ENCODE data around the gene FXYD6. TPM values are rescaled to one million over a fixed set of nuclear protein-coding genes. Genes with fewer than 3 reads are reported as not detected.

The FXYD6 gene
- total RNA-seq, 1 donor = not detected

DNA sequence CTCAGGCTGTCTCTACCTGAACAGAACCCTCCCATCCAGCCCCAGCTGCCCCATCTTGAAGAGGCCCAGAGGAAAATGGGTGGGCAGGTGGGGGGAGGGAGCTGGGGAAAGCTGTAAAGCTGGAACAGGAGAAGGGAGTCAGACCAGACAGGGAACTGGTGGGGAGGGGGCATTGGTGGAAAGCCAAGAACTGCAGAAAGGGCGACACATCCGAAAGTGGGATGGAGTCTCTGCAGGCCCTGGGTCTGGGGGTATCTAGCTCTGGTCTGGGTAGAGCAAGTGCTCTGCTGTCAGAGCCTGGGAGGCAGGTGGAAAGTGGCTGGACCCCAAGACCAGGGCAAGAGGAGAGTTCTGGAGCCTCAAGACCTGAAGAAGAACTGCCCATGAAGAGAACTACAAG, 45.0 kb upstream of the FXYD6 start:
- DNase-seq (ENCODE audit: low read depth) = no peak
- TF ChIP-seq, protein P1, sequence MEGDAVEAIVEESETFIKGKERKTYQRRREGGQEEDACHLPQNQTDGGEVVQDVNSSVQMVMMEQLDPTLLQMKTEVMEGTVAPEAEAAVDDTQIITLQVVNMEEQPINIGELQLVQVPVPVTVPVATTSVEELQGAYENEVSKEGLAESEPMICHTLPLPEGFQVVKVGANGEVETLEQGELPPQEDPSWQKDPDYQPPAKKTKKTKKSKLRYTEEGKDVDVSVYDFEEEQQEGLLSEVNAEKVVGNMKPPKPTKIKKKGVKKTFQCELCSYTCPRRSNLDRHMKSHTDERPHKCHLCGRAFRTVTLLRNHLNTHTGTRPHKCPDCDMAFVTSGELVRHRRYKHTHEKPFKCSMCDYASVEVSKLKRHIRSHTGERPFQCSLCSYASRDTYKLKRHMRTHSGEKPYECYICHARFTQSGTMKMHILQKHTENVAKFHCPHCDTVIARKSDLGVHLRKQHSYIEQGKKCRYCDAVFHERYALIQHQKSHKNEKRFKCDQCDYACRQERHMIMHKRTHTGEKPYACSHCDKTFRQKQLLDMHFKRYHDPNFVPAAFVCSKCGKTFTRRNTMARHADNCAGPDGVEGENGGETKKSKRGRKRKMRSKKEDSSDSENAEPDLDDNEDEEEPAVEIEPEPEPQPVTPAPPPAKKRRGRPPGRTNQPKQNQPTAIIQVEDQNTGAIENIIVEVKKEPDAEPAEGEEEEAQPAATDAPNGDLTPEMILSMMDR (IDR thresholded peaks at IDR 0.05; ENCODE audit: insufficient read depth, low read depth, low read length) = no peak
- no peak overlapping the region for H3K4me3 ChIP-seq (ENCODE audit: low read depth, low read length)

DNA sequence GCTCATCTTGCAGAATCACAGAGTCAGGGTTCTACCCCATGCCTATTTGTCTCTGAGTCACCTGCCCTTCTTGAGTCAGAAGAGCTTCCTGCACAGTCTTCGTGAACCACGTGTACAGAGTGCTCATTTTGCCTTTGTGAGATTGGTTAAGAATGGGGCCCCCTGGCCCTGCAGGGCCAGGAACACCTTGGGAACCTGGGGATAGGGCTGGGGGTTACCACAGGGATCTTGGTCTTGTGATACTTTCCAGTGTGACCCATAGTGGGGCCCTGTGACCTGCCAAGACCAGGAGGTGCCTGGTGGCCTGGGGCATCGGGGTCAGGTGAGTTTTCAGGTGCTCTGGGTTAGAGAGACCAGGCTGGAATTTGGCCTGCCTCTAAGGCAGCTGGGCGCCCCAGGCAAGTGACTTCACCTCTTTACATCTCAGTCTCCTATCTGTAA, 43.3 kb upstream of the FXYD6 start:
- no peak for DNase-seq (ENCODE audit: low read depth)
- no peak overlapping the region for H3K4me3 ChIP-seq (ENCODE audit: low read depth, low read length)

DNA sequence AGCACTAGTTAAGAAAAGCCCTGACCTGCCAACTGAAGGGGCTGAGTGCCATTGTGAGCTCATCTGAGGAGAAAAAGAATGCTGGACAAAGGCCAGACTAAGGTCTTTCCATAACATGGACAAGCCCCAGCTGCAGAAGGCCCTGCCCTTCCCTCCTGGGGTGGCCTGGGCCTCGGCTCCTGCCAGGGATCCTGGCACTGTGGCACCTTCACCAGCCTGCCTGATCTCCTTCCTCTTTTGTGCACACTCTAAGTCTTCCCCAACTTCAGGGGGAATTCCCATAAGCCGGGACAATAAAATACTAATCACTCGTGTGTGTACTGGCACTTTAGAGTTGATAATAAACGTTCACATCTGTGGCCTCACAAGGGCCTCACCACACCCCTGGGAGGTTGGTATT, 42.9 kb upstream of the FXYD6 start:
- DNase-seq (ENCODE audit: low read depth) = no peak
- no peak overlapping the region for H3K4me3 ChIP-seq (ENCODE audit: low read depth, low read length)
- TF ChIP-seq, protein P1 (IDR thresholded peaks at IDR 0.05; ENCODE audit: insufficient read depth, low read depth, low read length) = no peak

More for the DNA sequence above, 43.3 kb upstream of the FXYD6 start:
- TF ChIP-seq, protein P1 (IDR thresholded peaks at IDR 0.05; ENCODE audit: insufficient read depth, low read depth, low read length) = no peak

DNA sequence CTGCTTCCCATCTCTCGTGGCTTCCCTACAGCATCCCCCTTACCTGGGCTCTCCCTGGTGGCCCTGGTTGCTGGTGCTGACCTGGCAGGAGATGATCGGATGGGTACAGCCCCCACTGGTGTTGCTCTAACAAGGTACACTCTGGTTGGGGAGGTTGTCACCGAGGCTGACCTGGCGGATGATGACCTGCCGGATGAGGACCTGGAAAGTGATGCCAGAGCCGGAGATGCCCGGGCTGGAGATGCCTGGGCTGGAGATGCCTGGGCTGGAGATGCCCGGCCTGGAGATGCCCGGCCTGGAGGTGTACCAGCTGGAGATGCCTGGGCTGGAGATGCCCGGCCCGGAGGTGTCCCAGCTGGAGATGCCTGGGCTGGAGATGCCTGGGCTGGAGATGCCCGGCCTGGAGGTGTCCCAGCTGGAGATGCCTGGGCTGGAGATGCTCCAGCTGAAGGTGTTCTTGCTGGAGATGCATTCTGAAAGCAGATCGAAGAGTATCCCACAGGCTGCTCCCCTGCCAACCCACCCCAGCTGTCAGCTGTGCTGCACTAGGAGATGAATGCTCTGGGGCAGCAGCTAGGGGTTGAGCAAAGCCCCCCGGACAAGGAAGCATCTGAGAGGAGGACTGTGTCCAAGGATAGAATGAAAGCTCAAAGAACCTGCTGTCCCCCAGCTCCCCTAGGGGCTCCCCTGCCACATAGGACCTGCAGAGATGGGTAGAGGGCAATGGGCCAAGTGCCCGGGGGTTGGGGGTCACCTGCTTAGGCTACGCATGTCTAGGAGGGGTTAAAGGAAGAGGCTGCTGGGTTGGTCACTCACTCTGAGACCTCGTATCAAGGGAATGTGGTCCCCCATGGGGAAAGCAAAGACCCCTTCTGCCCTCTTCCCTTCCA, 42.2 kb upstream of the FXYD6 start:
- no peak for DNase-seq (ENCODE audit: low read depth)
- TF ChIP-seq, protein P1 (IDR thresholded peaks at IDR 0.05; ENCODE audit: insufficient read depth, low read depth, low read length) = no peak
- H3K4me3 ChIP-seq (ENCODE audit: low read depth, low read length) = no peak overlapping the region

DNA sequence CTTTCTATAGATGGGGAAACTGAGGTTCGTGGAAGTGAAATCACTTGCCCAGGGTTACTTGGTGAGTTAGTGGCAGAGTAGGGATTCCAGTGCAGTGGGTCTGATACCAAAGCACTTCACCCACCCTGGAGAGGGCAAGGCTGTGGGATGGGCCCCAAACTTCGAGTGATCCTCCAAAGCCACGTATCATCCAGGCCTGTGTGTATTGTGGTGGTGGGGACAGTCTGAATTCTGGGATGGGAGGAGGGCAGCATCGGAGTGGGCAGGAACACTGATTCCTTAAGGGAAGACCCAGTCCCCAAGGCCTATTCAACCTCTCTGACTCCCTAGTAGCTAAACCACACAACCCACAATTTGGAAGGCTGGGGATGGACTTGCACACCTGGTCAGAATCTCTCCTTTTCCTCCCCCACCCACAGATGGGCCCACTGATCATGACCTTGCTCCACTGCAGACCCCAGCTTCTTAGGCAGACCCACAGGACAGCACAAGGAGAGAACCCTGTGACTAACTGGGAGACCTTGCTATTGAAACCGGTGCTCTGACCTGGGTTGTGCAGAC, 41.2 kb upstream of the FXYD6 start:
- H3K4me3 ChIP-seq (ENCODE audit: low read depth, low read length) = no peak overlapping the region
- TF ChIP-seq, protein P1 (IDR thresholded peaks at IDR 0.05; ENCODE audit: insufficient read depth, low read depth, low read length) = no peak
- no peak for DNase-seq (ENCODE audit: low read depth)

DNA sequence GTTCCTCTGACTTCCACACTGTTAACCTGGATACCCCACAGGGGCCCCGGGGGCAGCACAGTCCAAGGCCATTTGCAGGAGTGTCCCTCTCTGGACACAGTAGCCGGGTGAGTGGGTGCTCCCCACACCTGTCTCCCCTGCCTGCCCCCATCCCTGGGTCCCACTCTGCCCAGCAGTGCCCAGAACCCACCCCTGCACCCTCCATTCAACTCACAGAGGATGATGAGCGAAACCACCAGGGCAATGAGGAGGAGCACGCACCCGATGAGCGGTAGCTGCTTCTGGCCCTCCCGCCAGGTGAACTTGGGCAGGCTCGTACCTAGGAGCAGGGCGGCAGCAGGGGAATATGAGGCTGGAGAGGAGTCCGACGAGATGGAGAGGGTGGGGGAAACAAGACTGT, 40.5 kb upstream of the FXYD6 start:
- TF ChIP-seq, protein P1 (IDR thresholded peaks at IDR 0.05; ENCODE audit: insufficient read depth, low read depth, low read length) = no peak
- DNase-seq (ENCODE audit: low read depth) = no peak
- H3K4me3 ChIP-seq (ENCODE audit: low read depth, low read length) = no peak overlapping the region
